Esophagus mucosa (tissue), 1 donor: ENCODE results near the gene SYPL1. TPM values are rescaled to one million over a fixed set of nuclear protein-coding genes. Genes with fewer than 3 reads are reported as not detected.

Experiments
- ATAC-seq: fragments of 200-7000 bp; cut with Tn5 transposase; one replicate; pipeline ENCODE4 v1.9.1; 2020
- total RNA-seq: library from RNA; stranded (reverse); gene quantifications from one replicate; pipeline ENCODE4 v1.2.4, GENCODE V29; 2023
- donor health status: DM: yes; HTN: yes; CAD: no.

The SYPL1 gene
- total RNA-seq, 1 donor from 2014 or later = 131 TPM

DNA sequence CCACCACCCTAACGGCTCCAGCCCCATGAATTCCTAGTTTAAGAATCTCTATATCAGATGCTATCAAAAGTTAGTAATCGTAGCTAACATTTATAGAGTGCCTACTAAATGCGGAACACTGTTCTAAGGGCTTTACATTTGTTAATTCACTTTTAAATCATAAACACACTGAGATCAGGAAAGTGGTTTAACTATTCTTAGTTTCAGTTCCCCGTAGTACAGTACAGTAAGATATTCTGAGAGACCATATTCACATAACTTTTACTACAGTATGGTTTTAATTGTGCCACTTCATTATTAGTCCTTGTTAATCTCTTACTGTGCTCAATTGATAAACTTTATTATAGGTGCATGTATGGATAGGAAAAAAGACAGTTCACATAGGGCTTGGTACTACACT lies 22.5 kb downstream of the SYPL1 start:
- no peak for ATAC-seq

GRCh38 chr7:106088014-106088413 lies 24.1 kb downstream of the SYPL1 start:
- ATAC-seq = no peak

DNA sequence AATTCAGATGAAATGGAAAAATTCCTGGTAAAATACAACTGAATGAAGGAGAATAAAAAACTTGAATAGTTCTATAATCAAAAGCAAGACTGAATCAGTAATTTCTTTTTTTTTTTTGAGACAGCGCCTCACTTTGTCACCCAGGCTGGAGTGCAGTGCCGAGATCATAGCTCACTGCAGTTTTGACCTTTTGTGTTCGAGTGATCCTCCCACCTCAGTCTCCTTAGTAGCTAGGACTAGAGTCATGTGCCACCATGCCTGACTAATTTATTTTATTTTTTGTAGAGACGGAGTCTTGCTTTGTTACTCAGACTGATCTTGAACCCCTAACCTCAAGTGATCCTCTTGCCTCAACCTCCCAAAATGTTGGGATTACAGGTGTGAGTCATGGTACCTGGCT lies 26.1 kb downstream of the SYPL1 start:
- no peak for ATAC-seq

GRCh38 chr7:106085015-106085414 lies 27.1 kb downstream of the SYPL1 start:
- ATAC-seq = no peak

DNA sequence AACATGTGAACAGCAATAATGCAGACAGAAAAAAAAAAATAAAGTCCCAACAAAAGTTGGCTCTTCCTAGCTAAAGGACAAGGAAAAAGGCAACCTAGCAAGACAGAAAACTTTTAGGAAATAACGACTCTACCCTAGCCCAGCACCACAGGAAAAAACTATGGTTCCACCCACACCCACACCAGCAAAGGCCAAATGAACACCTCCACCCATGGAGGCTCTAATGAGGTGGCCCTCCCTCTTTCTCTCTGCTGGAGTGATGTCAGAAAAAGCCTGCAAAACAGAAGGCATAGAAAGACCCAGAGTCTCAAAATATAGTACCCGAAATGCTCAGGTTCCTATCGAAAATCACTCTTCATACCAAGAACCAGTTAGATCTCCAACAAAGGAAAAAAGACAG lies 28.4 kb downstream of the SYPL1 start:
- no peak for ATAC-seq

DNA sequence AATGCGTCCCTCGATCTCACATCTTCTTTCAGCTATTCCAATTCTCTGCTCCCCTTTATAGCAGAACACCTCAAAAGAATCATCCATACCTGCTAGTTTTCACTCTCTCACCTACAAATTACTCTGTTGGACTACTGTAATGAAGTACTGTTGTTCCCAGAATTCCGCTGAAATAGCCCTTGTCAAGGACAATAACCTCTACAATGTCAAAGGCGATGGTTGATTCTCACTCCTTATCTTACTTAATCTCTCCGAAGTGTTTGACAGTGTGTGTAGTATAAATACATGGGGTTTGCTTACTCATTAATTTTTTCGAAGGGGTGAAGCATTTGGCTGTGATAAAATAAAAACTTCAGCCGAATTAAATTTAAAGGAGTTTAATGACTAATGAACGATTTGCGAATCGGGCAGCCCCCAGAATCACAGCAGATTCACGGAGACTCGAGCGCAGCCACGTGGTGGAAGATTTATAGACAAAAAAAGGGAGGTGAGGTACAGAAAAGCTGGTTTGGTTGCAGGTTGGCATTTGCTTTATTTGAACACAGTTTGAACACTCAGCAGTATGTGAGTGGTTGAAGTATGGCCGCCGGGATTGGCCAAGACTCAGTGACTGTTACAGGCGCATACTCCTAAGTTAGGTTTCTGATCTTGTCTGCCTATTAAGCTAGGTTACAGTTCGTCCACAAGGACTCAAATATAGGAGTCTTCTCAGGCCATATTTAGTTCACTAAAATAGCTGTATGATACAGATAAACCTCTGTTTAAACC lies 29.8 kb downstream of the SYPL1 start:
- peak; percentile 50 for ATAC-seq

DNA sequence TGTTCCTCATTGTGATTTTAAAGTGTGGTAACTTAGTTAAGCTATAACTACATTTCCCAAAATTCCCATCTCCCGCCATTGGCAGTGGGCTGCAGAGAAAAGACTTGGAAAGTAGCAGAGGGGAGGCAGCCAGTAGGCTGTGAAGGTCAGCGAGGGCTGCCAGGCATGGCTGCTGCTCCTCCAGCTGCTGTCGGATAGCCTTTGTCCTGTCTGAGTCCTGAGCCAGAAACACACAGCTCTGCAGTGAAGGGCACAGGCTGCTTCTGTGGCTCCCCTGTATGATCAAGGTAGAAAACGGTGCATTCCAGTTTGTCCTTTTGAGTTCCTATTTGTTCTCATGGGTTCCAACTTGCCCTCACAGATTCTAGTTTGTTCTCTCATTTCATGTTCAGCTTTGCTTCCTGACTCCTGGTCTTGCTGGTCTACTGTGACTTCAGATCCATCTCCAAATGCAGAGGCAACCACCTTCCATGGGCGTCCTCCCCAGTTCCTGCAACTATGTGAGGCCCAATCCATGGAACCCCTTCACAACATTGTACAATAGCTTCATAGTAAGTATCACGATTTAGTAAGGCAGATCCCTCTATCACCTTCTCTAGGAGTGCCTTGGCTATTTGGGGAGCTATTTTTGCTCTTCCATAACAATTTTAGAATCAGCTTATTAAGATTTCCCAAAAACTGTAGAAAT lies 31.7 kb downstream of the SYPL1 start:
- peak; percentile 35 for ATAC-seq

DNA sequence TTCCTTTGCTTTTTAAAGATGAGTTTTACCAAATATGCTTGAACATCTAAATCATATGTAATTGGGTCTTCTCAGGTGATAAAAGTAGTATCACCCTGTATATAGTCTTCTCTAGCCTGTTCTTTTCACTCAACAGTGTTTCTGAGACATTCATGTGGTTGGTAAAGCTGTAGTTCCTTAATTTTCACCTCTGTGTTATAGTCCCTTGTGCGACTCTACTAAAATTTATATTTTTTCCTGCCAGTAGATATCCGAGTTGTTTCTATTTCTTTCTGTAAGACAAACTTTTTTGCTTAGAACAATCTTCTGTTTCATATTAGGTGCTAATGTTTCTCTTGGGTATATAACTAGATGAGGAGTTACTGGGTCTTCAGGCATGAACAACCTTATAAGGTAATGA lies 35.6 kb downstream of the SYPL1 start:
- no peak for ATAC-seq

DNA sequence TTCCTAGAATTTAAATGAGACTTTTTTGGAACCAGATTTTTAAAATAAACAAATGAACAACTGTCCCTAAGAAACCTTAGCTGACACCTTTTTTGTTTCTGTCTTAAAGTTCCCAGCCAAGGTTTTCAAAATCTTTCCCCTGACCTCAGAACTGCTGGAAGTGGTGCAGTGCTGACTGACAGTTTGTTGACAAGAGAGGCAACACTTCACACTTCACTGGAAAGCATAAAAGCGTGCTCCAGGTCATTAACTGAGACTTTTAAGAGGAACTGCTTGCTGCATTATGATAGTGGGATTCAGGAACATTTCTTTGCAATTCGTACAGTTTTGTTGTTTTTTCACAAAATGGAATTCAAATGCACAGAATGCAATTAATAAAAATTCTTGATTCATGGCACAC lies 36.2 kb downstream of the SYPL1 start:
- no peak for ATAC-seq

- ATAC-seq = no peak
Measured at GRCh38 chr7:106074257-106074656, 37.9 kb downstream of the SYPL1 start.

DNA sequence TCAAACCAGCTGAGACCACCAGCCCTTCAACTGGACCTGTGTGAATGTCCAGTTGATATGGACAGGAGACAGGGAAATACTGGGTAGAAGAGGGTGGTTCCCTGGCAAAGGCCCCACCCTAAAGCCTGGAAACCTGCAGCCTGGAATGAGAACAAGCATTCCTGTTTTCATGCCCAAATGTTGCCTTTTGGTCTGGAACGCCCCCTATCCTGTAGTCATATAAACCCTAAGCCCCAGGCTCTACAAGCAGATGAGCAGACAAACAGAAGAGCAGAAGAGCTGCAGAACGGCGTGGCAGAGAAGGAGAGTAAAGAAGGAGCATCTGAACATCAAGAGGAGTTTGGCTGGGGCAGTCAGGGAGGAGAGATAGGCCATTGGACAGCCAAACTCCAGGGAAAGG lies 38.4 kb downstream of the SYPL1 start:
- ATAC-seq = no peak

DNA sequence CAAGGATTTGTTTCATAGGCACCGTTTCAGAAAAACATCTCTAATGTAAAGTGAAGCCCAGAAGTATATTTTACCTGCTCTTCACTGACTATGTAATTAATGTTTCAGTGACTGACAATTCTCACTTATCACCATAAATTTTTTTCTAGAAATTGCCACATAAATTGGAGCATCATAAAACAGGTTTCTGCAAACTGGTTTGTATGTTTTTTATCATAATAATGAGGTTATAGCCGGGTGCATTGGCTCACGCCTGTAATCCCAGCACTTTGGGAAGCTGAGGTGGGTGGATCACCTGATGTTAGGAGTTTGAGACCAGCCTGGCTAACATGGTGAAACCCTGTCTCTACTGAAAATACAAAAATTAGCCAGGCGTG lies 39.4 kb downstream of the SYPL1 start:
- ATAC-seq = no peak

DNA sequence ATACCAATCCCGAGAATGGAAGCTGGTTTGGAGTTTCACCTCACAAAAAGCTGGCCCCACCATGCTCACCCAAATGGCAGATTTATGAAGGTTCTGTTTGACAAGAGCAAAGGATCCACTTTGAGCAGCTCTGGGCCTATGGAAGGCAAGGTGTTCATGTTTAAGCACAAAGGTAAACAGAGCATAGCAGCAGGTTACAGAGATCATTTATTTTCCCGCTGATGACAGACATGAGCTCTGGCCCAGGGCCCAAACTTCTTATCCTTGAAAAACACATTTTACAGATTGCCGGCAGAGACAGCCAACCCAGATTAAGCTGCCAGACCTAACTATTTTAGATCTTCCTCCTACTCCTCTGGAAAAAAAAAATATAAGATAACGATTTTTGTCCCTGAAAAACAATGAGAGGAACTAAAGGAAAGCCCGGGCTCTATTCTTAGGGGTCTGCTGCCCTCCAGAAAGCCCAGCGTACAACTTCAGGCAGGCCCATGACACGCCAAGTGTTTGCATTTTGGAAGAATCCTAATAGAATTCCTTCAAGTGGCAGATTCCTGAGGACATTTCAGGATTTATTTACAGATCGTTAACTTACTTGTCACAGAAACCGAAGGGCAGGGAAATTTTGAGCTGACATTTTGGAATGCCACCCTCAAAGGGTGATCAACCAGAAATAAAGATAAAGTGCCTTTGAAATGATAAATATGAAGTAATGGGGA lies 40.0 kb downstream of the SYPL1 start:
- ATAC-seq = peak; percentile 45

- peak; percentile 92 for ATAC-seq
Measured at GRCh38 chr7:106071356-106071998, 40.6 kb downstream of the SYPL1 start.

- no peak for ATAC-seq
Measured at GRCh38 chr7:106070567-106071254, 41.4 kb downstream of the SYPL1 start.

- ATAC-seq = peak; percentile 31
Measured at GRCh38 chr7:106070201-106070551, 41.9 kb downstream of the SYPL1 start.

DNA sequence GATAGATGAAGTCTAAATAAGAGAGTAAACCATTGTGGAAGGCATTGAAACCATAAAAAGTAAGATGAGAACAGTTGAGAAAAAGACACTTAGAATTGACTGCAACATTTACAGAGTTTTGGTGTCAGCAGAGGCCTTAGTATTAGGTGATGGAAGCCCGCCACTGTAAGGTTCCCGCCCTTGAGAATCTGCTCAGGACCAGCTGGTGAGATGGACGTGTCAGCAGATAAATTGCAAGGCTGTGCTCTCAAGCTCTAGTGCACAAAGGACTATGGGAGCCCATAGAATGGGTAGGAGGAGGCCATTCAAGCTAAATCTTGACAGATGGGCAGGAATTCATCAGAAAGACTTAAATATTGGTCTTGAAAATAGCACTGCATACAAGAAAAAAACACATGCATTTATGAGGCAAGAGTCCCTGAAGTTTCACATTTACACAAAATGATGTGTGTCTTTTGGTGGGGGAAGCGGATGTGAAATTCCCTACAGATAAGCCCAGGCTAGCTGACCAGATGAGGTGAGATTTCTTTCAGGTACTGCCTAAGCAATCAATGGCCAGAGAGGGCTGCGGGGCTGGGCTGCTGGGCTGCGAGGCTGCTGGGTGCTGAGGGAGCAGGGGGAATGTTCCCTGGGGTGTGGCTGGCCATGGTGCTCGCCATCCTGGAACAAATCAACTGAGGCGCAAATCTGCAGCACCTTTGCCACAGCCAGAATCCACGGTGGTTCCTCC lies 42.5 kb downstream of the SYPL1 start:
- no peak for ATAC-seq

GRCh38 chr7:106068986-106069385 lies 43.1 kb downstream of the SYPL1 start:
- ATAC-seq = peak; percentile 21

- no peak for ATAC-seq
Measured at GRCh38 chr7:106068538-106068961, 43.6 kb downstream of the SYPL1 start.

DNA sequence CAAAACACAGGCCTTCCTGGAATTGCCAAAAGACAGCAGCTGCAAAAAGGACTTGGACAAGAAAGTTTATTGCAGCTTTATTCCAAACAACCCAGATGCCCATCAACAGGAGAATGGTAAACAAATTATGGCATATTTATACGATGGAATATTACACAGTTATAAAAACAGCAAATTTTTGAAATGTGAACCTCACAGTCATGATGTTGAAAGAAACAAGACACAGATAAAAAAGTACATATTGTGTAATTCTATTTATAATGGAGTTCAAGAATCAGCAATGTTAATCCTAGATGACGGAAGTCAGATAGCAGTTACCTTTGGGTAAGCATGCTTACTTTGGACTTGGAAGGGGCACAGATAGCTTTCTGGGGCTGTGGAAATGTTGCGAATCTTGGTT lies 44.4 kb downstream of the SYPL1 start:
- no peak for ATAC-seq

- ATAC-seq = no peak
Measured at GRCh38 chr7:106065575-106066500, 46.3 kb downstream of the SYPL1 start.
